Dedifferentiated amniotic fluid mesenchymal stem cell (primary cell): ENCODE data around the gene TESK2.

Experiments used
- DNase-seq: peaks from one replicate; pipeline ENCODE4 v3.0.0-alpha.2; 2016; ENCODE audit errors: extremely low spot score

Gene TESK2

GRCh38 chr1:45305231-45305630 is 185.7 kb downstream of the TESK2 start:
- DNase-seq: no peak

GRCh38 chr1:45304311-45305081 is 186.5 kb downstream of the TESK2 start:
- no peak for DNase-seq

- peak; percentile 98 for DNase-seq
Measured at GRCh38 chr1:45303520-45304310, 187.2 kb downstream of the TESK2 start.

- no peak for DNase-seq
Measured at GRCh38 chr1:45302505-45303150, 188.3 kb downstream of the TESK2 start.

GRCh38 chr1:45300669-45300997 is 190.3 kb downstream of the TESK2 start:
- DNase-seq: no peak

GRCh38 chr1:45299981-45300668 is 190.8 kb downstream of the TESK2 start:
- peak; percentile 57 for DNase-seq

- no peak for DNase-seq
Measured at GRCh38 chr1:45299296-45299695, 191.7 kb downstream of the TESK2 start.

- no peak for DNase-seq
Measured at GRCh38 chr1:45297666-45298356, 193.2 kb downstream of the TESK2 start.
